Caco-2 (cell line): Measurements from ENCODE around the gene S100G. TPM values are rescaled to one million over a fixed set of nuclear protein-coding genes. Genes with fewer than 3 reads are reported as not detected.
"Not testable (repeated sequence)": the region's sequence is repeated elsewhere in the genome, so short reads cannot be mapped to it uniquely, and the experiment has no call there.

ENCODE experiments used
- BruUV-seq: library from RNA; stranded (reverse); fragments of 400-500 nt; replicated peaks from 2 replicates; lab custom pipeline; 2021; lab: Mats Ljungman, UMichigan
- CTCF ChIA-PET: fragments of 300-600 bp; sonication (Branson Sonifier 250); formaldehyde crosslinking; loops from one replicate; lab custom pipeline; 2022; ENCODE audit warnings: antibody characterized with exemption; lab: Charles Lee
- POLR2A ChIA-PET: fragments of 300-600 bp; sonication (Branson Sonifier 250); formaldehyde crosslinking; loops from one replicate; lab custom pipeline; 2022; ENCODE audit warnings: antibody characterized with exemption; lab: Charles Lee
- DNase-seq, 2 experiments: peaks; one replicate each; pipeline versions ENCODE4 v3.0.0 to v3.0.0-alpha.2; 2020 to 2022
- H3K27me3 ChIP-seq: replicated peaks from 2 replicates; pipeline ENCODE4 v1.6.0; 2011; ENCODE audit warnings: low read length; ENCODE audit not compliant: control insufficient read depth, insufficient read depth
- H3K36me3 ChIP-seq: 2 replicates; pipeline ENCODE4 v1.5.1; 2011; ENCODE audit warnings: low read length; ENCODE audit not compliant: control insufficient read depth, insufficient read depth
- H3K4me1 ChIP-seq: fragments of 250-450 bp; sonication (Bioruptor Pico); 2 replicates; pipeline ENCODE4 v1.5.1; 2020; ENCODE audit warnings: mild to moderate bottlenecking
- H3K4me3 ChIP-seq: 2 replicates; pipeline ENCODE4 v1.5.1; 2011; ENCODE audit warnings: low read depth, mild to moderate bottlenecking, control low read depth, low read length
- H3K9me3 ChIP-seq: fragments of 250-450 bp; sonication (Bioruptor Pico); 2 replicates; pipeline ENCODE4 v1.5.1; 2020; ENCODE audit warnings: mild to moderate bottlenecking, moderate library complexity
- H3K27ac Mint-ChIP-seq: one replicate; pipeline ENCODE4 v1.8.0; 2022; ENCODE audit warnings: mixed read lengths; ENCODE audit not compliant: unreplicated experiment
- H3K27me3 Mint-ChIP-seq: one replicate; pipeline ENCODE4 v1.8.0; 2022; ENCODE audit warnings: mixed read lengths; ENCODE audit not compliant: insufficient read depth, unreplicated experiment
- H3K36me3 Mint-ChIP-seq: one replicate; pipeline ENCODE4 v1.8.0; 2022; ENCODE audit warnings: mild to moderate bottlenecking, mixed read lengths; ENCODE audit not compliant: insufficient read depth, unreplicated experiment
- H3K4me1 Mint-ChIP-seq: one replicate; pipeline ENCODE4 v1.8.0; 2022; ENCODE audit warnings: low read depth, mixed read lengths; ENCODE audit not compliant: unreplicated experiment
- H3K4me3 Mint-ChIP-seq: one replicate; pipeline ENCODE4 v1.8.0; 2022; ENCODE audit warnings: mild to moderate bottlenecking, moderate library complexity, mixed read lengths; ENCODE audit not compliant: unreplicated experiment
- H3K9me3 Mint-ChIP-seq: one replicate; pipeline ENCODE4 v1.8.0; 2022; ENCODE audit warnings: mixed read lengths; ENCODE audit not compliant: unreplicated experiment
- intact Hi-C: fragments of 100-400 bp; cut with micrococcal nuclease; formaldehyde crosslinking; loops from one replicate; pipeline ENCODE4 v1.10.0; 2022; ENCODE audit not compliant: unreplicated experiment
- total RNA-seq: library from RNA; stranded (reverse); gene quantifications from 2 replicates; pipeline ENCODE4 v1.2.3, GENCODE V29; 2022
- TF ChIP-seq, protein P1 (sequence below), 2 experiments: fragments of 200-600 bp in 1 of 2; IDR thresholded peaks; 1 replicate in 1 of 2; 2 replicates in 1 of 2; pipeline versions ENCODE4 v1.5.1 to v1.8.0; 2011 to 2022; ENCODE audit warnings: antibody characterized with exemption in 1 of 2, control low read depth in 1 of 2, inconsistent platforms in 1 of 2, low read depth in 1 of 2, low read length in 1 of 2, mild to moderate bottlenecking in 1 of 2, moderate library complexity in 1 of 2; ENCODE audit not compliant: insufficient read depth in 1 of 2, severe bottlenecking in 1 of 2, unreplicated experiment in 1 of 2

Gene S100G
- total RNA-seq, 1 experiment from 2014 or later, result not detected

DNA sequence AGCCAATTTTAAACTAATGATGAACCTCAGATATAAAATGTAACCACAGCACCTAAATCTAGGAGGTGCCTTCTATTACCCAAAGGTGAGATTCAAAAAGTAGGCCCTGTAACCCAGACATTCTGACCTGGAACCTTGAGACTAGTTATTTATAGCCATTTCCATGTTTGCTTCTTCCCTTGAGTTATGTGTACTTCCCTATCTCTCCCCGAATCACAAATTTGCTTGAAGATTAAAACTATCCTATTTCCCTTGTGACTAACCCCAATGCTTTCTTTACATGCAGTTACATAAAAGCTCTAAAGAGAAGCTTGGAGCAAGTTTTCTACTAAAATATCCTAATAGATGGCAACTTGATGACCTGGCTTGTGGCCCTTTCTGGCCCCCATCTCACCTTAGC, 32.6 kb upstream of the S100G start:
- Mint-ChIP-seq H3K4me1 (no peaks in the 10 kb centered on the region), H3K27ac (no peak overlapping the region), H3K9me3 (no peaks in the 10 kb centered on the region), H3K36me3 (peaks cover 14% of the 10 kb centered on the region), H3K27me3 (no peaks in the 10 kb centered on the region), H3K4me3 (no peak overlapping the region)
- no peak for DNase-seq
- no TSS peak for BruUV-seq
- POLR2A ChIA-PET, result no interaction called here
- H3K4me1 ChIP-seq, result no peaks in the 10 kb centered on the region
- H3K36me3 ChIP-seq, result no peaks in the 10 kb centered on the region
- no peaks in the 10 kb centered on the region for H3K27me3 ChIP-seq
- H3K9me3 ChIP-seq, result no peaks in the 10 kb centered on the region
- CTCF ChIA-PET, result no interaction called here
- intact Hi-C loops, result no loop called here
- no peak overlapping the region for H3K4me3 ChIP-seq
- TF ChIP-seq, protein P1, sequence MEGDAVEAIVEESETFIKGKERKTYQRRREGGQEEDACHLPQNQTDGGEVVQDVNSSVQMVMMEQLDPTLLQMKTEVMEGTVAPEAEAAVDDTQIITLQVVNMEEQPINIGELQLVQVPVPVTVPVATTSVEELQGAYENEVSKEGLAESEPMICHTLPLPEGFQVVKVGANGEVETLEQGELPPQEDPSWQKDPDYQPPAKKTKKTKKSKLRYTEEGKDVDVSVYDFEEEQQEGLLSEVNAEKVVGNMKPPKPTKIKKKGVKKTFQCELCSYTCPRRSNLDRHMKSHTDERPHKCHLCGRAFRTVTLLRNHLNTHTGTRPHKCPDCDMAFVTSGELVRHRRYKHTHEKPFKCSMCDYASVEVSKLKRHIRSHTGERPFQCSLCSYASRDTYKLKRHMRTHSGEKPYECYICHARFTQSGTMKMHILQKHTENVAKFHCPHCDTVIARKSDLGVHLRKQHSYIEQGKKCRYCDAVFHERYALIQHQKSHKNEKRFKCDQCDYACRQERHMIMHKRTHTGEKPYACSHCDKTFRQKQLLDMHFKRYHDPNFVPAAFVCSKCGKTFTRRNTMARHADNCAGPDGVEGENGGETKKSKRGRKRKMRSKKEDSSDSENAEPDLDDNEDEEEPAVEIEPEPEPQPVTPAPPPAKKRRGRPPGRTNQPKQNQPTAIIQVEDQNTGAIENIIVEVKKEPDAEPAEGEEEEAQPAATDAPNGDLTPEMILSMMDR (IDR thresholded peaks at IDR 0.05; ENCODE audit: insufficient read depth in 1 of 2, low read depth in 1 of 2, low read length in 1 of 2, severe bottlenecking in 1 of 2, unreplicated experiment in 1 of 2), result no peak

DNA sequence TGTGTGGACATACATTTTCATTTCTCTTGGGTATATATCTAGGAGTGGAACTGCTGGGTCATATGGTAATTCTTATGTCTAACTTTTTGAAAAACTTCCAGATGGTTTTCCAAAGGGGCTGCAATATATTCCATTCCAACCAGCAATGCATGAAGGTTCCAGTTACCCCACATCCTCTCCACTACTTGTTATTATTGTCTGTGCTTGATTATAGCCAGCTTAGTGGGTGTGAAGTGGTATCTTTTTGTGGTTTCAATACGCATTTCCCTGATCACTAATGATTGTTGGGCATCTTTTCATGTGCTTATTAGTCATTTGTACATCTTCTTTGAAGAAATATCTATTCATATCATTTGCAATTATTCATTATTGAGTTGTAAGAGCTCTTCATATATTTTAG, 31.5 kb upstream of the S100G start:
- H3K27ac Mint-ChIP-seq, result no peak overlapping the region
- Histone ChIP-seq H3K4me3 (no peak overlapping the region), H3K36me3 (no peaks in the 10 kb centered on the region), H3K9me3 (no peaks in the 10 kb centered on the region), H3K27me3 (no peaks in the 10 kb centered on the region), H3K4me1 (no peaks in the 10 kb centered on the region)
- ChIA-PET POLR2A (no interaction called here), CTCF (no interaction called here)
- intact Hi-C loops, result no loop called here
- TF ChIP-seq, protein P1 (IDR thresholded peaks at IDR 0.05; ENCODE audit: insufficient read depth in 1 of 2, low read depth in 1 of 2, low read length in 1 of 2, severe bottlenecking in 1 of 2, unreplicated experiment in 1 of 2), result no peak
- no peak for DNase-seq
- no TSS peak for BruUV-seq
- H3K4me1 Mint-ChIP-seq, result no peaks in the 10 kb centered on the region
- H3K27me3 Mint-ChIP-seq, result no peaks in the 10 kb centered on the region
- peaks cover 14% of the 10 kb centered on the region for H3K36me3 Mint-ChIP-seq
- H3K4me3 Mint-ChIP-seq, result no peak overlapping the region
- no peaks in the 10 kb centered on the region for H3K9me3 Mint-ChIP-seq

DNA sequence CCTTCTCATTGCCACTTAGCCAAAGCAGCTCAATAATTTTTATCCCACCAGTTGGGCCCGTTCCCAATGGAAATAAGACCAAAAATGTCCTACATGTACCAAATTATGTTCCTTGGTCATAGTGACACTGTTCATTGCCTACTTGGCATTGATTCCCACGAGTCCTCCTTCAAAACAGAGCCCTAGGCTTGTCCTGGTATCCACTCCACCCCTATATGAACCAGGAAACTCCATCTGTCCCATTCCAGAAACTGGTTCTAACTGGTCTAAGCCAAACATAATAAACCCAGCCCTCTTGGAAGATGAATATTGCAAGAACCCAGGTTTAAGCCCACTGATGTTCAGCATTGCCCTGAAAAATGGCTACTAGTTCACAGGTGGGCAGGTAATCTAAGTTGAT, 30.9 kb upstream of the S100G start:
- Histone ChIP-seq H3K36me3 (no peaks in the 10 kb centered on the region), H3K27me3 (no peaks in the 10 kb centered on the region), H3K4me1 (no peaks in the 10 kb centered on the region), H3K4me3 (no peak overlapping the region), H3K9me3 (no peaks in the 10 kb centered on the region)
- CTCF ChIA-PET, result no interaction called here
- BruUV-seq, result no TSS peak
- TF ChIP-seq, protein P1 (IDR thresholded peaks at IDR 0.05; ENCODE audit: insufficient read depth in 1 of 2, low read depth in 1 of 2, low read length in 1 of 2, severe bottlenecking in 1 of 2, unreplicated experiment in 1 of 2), result no peak
- DNase-seq, result no peak
- Mint-ChIP-seq H3K36me3 (peaks cover 9% of the 10 kb centered on the region), H3K4me3 (no peak overlapping the region), H3K27ac (no peak overlapping the region), H3K27me3 (no peaks in the 10 kb centered on the region), H3K9me3 (no peaks in the 10 kb centered on the region), H3K4me1 (no peaks in the 10 kb centered on the region)
- intact Hi-C loops, result no loop called here
- POLR2A ChIA-PET, result no interaction called here

DNA sequence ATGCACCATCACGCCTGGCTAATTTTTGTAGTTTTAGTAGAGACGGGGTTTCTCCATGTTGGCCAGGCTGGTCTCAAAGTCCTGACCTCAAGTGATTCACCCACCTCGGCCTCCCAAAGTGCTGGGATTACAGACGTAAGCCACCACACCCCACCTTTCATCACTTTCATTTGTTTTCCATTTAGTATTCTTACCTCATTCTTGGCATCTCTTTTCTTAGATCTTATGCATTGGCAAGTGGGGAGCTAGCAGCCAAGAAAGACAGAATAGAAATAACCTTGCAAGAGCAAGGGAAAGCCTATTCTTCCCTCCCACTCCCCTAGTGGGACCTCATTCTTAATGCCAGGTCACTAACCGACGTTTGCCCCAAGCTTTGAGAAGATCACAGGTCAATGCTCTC, 21.4 kb upstream of the S100G start:
- H3K4me3 Mint-ChIP-seq, H3K27ac Mint-ChIP-seq, POLR2A ChIA-PET: not testable (repeated sequence)

More for the DNA sequence above, 21.4 kb upstream of the S100G start:
- BruUV-seq, H3K27me3 Mint-ChIP-seq, H3K36me3 Mint-ChIP-seq, H3K4me1 ChIP-seq, H3K36me3 ChIP-seq, CTCF ChIA-PET, intact Hi-C loops, H3K9me3 Mint-ChIP-seq, H3K4me1 Mint-ChIP-seq, H3K27me3 ChIP-seq, DNase-seq, H3K9me3 ChIP-seq, H3K4me3 ChIP-seq: not testable (repeated sequence)
